Measurements from ENCODE around the gene KIF17. TPM values are rescaled to one million over a fixed set of nuclear protein-coding genes. Genes with fewer than 3 reads are reported as not detected.

KIF17 gene
- total and polyA plus RNA-seq, 2 of the 8 experiments (the other 6 are each of a cell fraction or from before 2014, with no cell fraction given), result 6.9 to 10.4 TPM

GRCh38 chr1:20693623-20694022 is 24.2 kb downstream of the KIF17 start (continued):
- no peak for TF ChIP-seq JUN (IDR thresholded peaks at IDR 0.05; ENCODE audit: low read depth, low read length)
